Activated CD4-positive, alpha-beta memory T cell treated with anti-CD3 and anti-CD28 coated beads for 36 hours (primary cell): ENCODE measurements around the gene PLEKHA7. TPM values are rescaled to one million over a fixed set of nuclear protein-coding genes. Genes with fewer than 3 reads are reported as not detected.
"Not testable (repeated sequence)": the region's sequence is repeated elsewhere in the genome, so short reads cannot be mapped to it uniquely, and the experiment has no call there.

Experiments
- CTCF ChIA-PET: fragments of 350-600 bp; sonication (Branson Sonifier 250); formaldehyde crosslinking; loops from one replicate; lab custom pipeline; 2021; ENCODE audit warnings: antibody characterized with exemption, inconsistent platforms; lab: Charles Lee
- POLR2A ChIA-PET: fragments of 350-600 bp; sonication (Branson Sonifier 250); formaldehyde crosslinking; loops from one replicate; lab custom pipeline; 2021; ENCODE audit warnings: antibody characterized with exemption; lab: Charles Lee
- DNase-seq: peaks from one replicate; pipeline ENCODE4 v3.0.0-alpha.2; 2020
- H3K27ac Mint-ChIP-seq: one replicate; pipeline ENCODE4 v1.8.0; 2021; ENCODE audit warnings: mixed read lengths
- H3K27me3 Mint-ChIP-seq: one replicate; pipeline ENCODE4 v1.8.0; 2021; ENCODE audit warnings: mixed read lengths
- H3K36me3 Mint-ChIP-seq: one replicate; pipeline ENCODE4 v1.8.0; 2021; ENCODE audit warnings: mixed read lengths
- H3K4me1 Mint-ChIP-seq: one replicate; pipeline ENCODE4 v1.8.0; 2021; ENCODE audit warnings: low read depth, mixed read lengths
- H3K4me3 Mint-ChIP-seq: one replicate; pipeline ENCODE4 v1.8.0; 2021; ENCODE audit warnings: mild to moderate bottlenecking, mixed read lengths
- H3K9me3 Mint-ChIP-seq: one replicate; pipeline ENCODE4 v1.8.0; 2021; ENCODE audit warnings: mixed read lengths
- intact Hi-C: fragments of 100-400 bp; cut with micrococcal nuclease; formaldehyde crosslinking; loops from one replicate; pipeline ENCODE4 v1.15.1; 2023
- total RNA-seq, 2 experiments: library from RNA; stranded (reverse); gene quantifications; one replicate each; pipeline ENCODE4 v1.2.3, GENCODE V29; 2021

PLEKHA7 gene
- total RNA-seq, 2 experiments from 2014 or later: 5.1 to 5.3 TPM

- Mint-ChIP-seq H3K9me3 (no peaks in the 10 kb centered on the region), H3K27ac (no peak overlapping the region), H3K27me3 (no peaks in the 10 kb centered on the region), H3K4me1 (peaks cover 24% of the 10 kb centered on the region), H3K4me3 (no peak overlapping the region), H3K36me3 (no peaks in the 10 kb centered on the region)
- intact Hi-C loops: no loop called here
- CTCF ChIA-PET: interaction anchor here (1.4 kb wide), 1 partner anchor 166 kb away, joined by 4 read pairs; no protein-coding TSS in a partner anchor
- no peak for DNase-seq
- POLR2A ChIA-PET: no interaction called here
Measured at GRCh38 chr11:16896729-16897469, 117.3 kb downstream of the PLEKHA7 start.

GRCh38 chr11:16895306-16895705, 118.9 kb downstream of the PLEKHA7 start:
- Mint-ChIP-seq H3K36me3 (no peaks in the 10 kb centered on the region), H3K4me3 (no peak overlapping the region), H3K27ac (no peak overlapping the region), H3K4me1 (peaks cover 17% of the 10 kb centered on the region), H3K9me3 (peaks cover 3% of the 10 kb centered on the region), H3K27me3 (no peaks in the 10 kb centered on the region)
- no peak for DNase-seq
- intact Hi-C loops: no loop called here
- ChIA-PET POLR2A (interaction anchor here (0.8 kb wide), 1 partner anchor 27 kb away, joined by 3 read pairs; no protein-coding TSS in a partner anchor), CTCF (no interaction called here)

GRCh38 chr11:16893456-16894066, 120.7 kb downstream of the PLEKHA7 start:
- intact Hi-C loops: no loop called here
- H3K9me3 Mint-ChIP-seq: peaks cover 15% of the 10 kb centered on the region
- DNase-seq: no peak
- ChIA-PET POLR2A (no interaction called here), CTCF (interaction anchor here (1.3 kb wide), 1 partner anchor 73 kb away, joined by 3 read pairs; no protein-coding TSS in a partner anchor)
- H3K36me3 Mint-ChIP-seq: peaks cover 7% of the 10 kb centered on the region
- H3K27me3 Mint-ChIP-seq: no peaks in the 10 kb centered on the region
- no peak overlapping the region for H3K27ac Mint-ChIP-seq
- H3K4me3 Mint-ChIP-seq: no peak overlapping the region
- peaks cover 22% of the 10 kb centered on the region for H3K4me1 Mint-ChIP-seq

- intact Hi-C loops: no loop called here
- Mint-ChIP-seq H3K27me3 (no peaks in the 10 kb centered on the region), H3K36me3 (peaks cover 7% of the 10 kb centered on the region), H3K27ac (no peak overlapping the region), H3K9me3 (peaks cover 15% of the 10 kb centered on the region), H3K4me3 (no peak overlapping the region), H3K4me1 (peaks cover 11% of the 10 kb centered on the region)
- DNase-seq: no peak
- ChIA-PET POLR2A (no interaction called here), CTCF (interaction anchor here (0.7 kb wide), 1 partner anchor 118 kb away, joined by 3 read pairs; no protein-coding TSS in a partner anchor)
Measured at GRCh38 chr11:16891964-16892363, 122.2 kb downstream of the PLEKHA7 start.

DNA sequence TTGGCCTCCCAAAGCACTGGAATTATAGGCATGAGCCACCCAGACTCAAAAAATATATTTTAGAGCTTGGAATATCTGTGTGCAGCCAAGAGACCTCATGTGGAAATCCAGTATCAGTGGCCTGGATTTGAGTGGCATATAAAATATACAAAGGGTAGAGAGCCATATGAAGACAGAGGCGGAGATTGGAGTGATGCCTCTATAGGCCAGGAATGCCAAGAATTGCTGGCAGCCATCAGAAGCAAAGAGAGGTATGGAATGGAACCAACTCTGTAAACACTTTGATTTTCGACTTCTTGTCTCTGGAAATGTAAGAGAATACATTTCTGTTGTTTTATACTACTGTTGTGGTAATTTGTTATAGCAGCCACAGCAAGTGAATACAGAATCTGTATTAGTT, 123.0 kb downstream of the PLEKHA7 start:
- ChIA-PET CTCF (interaction anchor here (1.7 kb wide), 1 partner anchor 15 kb away, joined by 3 read pairs; no protein-coding TSS in a partner anchor), POLR2A (no interaction called here)
- intact Hi-C loops: no loop called here
- H3K27ac Mint-ChIP-seq: no peak overlapping the region
- H3K36me3 Mint-ChIP-seq: peaks cover 7% of the 10 kb centered on the region
- H3K4me1 Mint-ChIP-seq: peaks cover 11% of the 10 kb centered on the region
- DNase-seq: no peak
- no peak overlapping the region for H3K4me3 Mint-ChIP-seq
- H3K27me3 Mint-ChIP-seq: no peaks in the 10 kb centered on the region
- peaks cover 15% of the 10 kb centered on the region for H3K9me3 Mint-ChIP-seq

DNA sequence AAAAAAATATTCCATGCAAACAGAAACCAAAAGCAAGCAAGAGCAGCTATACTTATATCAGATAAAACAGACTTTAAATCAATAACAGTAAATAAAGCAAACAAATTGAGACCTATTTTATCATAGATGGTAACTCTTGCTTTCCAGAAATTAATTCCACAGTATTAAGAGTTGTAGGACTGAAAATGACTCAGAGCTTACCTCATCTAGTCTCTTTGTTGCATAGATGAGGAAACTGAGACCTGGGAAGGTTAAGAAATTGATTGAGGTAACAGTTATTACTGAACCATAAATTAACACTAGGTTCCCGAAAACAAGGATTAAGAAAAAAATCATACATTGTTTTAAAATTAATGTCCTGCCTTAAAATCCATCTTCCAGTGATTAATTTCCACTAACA, 123.8 kb downstream of the PLEKHA7 start:
- Mint-ChIP-seq H3K9me3 (peaks cover 15% of the 10 kb centered on the region), H3K4me3 (no peak overlapping the region), H3K27ac (no peak overlapping the region), H3K4me1 (peaks cover 11% of the 10 kb centered on the region), H3K36me3 (peaks cover 7% of the 10 kb centered on the region), H3K27me3 (no peaks in the 10 kb centered on the region)
- CTCF ChIA-PET: interaction anchor here (0.7 to 1.7 kb wide), 3 partner anchors 15 to 173 kb away, joined by 3 to 4 read pairs (median 4); no protein-coding TSS in a partner anchor
- POLR2A ChIA-PET: no interaction called here
- DNase-seq: no peak
- intact Hi-C loops: no loop called here

GRCh38 chr11:16889905-16890304, 124.3 kb downstream of the PLEKHA7 start:
- Mint-ChIP-seq H3K27me3 (no peaks in the 10 kb centered on the region), H3K9me3 (peaks cover 15% of the 10 kb centered on the region), H3K4me3 (no peak overlapping the region), H3K27ac (no peak overlapping the region), H3K36me3 (peaks cover 7% of the 10 kb centered on the region), H3K4me1 (peaks cover 11% of the 10 kb centered on the region)
- ChIA-PET CTCF (interaction anchor here (0.7 to 1.7 kb wide), 3 partner anchors 16 to 173 kb away, joined by 3 to 4 read pairs (median 4); no protein-coding TSS in a partner anchor), POLR2A (no interaction called here)
- no peak for DNase-seq
- intact Hi-C loops: no loop called here

- intact Hi-C loops, POLR2A ChIA-PET, H3K36me3 Mint-ChIP-seq, H3K4me3 Mint-ChIP-seq, DNase-seq, H3K27ac Mint-ChIP-seq, H3K27me3 Mint-ChIP-seq: not testable (repeated sequence)
- CTCF ChIA-PET: interaction anchor here (1.2 kb wide), 1 partner anchor 174 kb away, joined by 4 read pairs; no protein-coding TSS in a partner anchor
- peaks cover 15% of the 10 kb centered on the region for H3K9me3 Mint-ChIP-seq
- peaks cover 11% of the 10 kb centered on the region for H3K4me1 Mint-ChIP-seq
Measured at GRCh38 chr11:16889010-16889409, 125.2 kb downstream of the PLEKHA7 start.

- peaks cover 11% of the 10 kb centered on the region for H3K4me1 Mint-ChIP-seq
- DNase-seq, H3K27ac Mint-ChIP-seq, H3K36me3 Mint-ChIP-seq, POLR2A ChIA-PET, CTCF ChIA-PET, H3K27me3 Mint-ChIP-seq, H3K4me3 Mint-ChIP-seq, intact Hi-C loops: not testable (repeated sequence)
- H3K9me3 Mint-ChIP-seq: peaks cover 15% of the 10 kb centered on the region
Measured at GRCh38 chr11:16887887-16888286, 126.3 kb downstream of the PLEKHA7 start.

GRCh38 chr11:16883174-16883573, 131.0 kb downstream of the PLEKHA7 start:
- Mint-ChIP-seq H3K36me3 (no peaks in the 10 kb centered on the region), H3K4me1 (no peaks in the 10 kb centered on the region), H3K27me3 (no peaks in the 10 kb centered on the region), H3K27ac (no peak overlapping the region), H3K9me3 (no peaks in the 10 kb centered on the region), H3K4me3 (no peak overlapping the region)
- ChIA-PET CTCF (interaction anchor here (0.7 to 3.7 kb wide), 3 partner anchors 10 to 97 kb away, joined by 3 to 14 read pairs (median 7); no protein-coding TSS in a partner anchor), POLR2A (no interaction called here)
- intact Hi-C loops: no loop called here
- no peak for DNase-seq

GRCh38 chr11:16881766-16882165, 132.4 kb downstream of the PLEKHA7 start:
- no peak for DNase-seq
- H3K27me3 Mint-ChIP-seq: no peaks in the 10 kb centered on the region
- H3K9me3 Mint-ChIP-seq: no peaks in the 10 kb centered on the region
- no peaks in the 10 kb centered on the region for H3K4me1 Mint-ChIP-seq
- CTCF ChIA-PET: interaction anchor here (0.8 to 3.7 kb wide), 2 partner anchors 61 to 95 kb away, joined by 3 to 14 read pairs; no protein-coding TSS in a partner anchor
- no peaks in the 10 kb centered on the region for H3K36me3 Mint-ChIP-seq
- no peak overlapping the region for H3K27ac Mint-ChIP-seq
- no peak overlapping the region for H3K4me3 Mint-ChIP-seq
- intact Hi-C loops: no loop called here
- POLR2A ChIA-PET: no interaction called here

DNA sequence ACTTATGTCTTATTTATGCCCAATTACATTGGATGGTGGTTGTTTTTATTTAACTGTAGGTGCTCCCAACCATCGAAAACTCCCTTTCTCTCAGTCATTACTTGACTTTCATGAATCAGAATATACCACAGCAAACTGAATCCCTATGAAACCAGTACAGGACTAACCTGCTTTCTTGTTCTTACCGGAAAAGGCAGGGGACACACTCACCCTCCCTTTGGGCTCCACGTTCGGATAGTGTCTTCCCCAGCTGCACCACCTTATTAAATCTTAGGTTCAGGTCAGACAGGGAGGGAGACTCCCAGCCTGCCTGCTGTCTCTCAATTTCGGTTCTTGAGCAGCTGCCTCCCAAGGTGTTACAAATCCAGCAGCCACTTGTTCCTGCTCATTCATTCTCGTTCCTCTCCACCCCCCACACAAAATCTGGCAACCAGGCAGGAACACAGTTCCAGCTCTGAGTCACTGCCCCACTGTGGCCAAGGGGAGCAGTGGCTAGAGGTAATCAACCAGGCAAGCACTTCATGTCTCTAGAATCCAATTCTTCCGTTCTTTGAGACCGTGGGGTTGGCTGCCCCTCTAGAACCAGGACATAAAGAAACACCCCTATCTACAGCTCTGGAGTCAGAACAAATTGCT, 133.0 kb downstream of the PLEKHA7 start:
- no peaks in the 10 kb centered on the region for H3K9me3 Mint-ChIP-seq
- no peak overlapping the region for H3K4me3 Mint-ChIP-seq
- CTCF ChIA-PET: interaction anchor here (0.8 to 3.7 kb wide), 2 partner anchors 61 to 94 kb away, joined by 3 to 14 read pairs; no protein-coding TSS in a partner anchor
- H3K4me1 Mint-ChIP-seq: no peaks in the 10 kb centered on the region
- intact Hi-C loops: no loop called here
- H3K27me3 Mint-ChIP-seq: no peaks in the 10 kb centered on the region
- POLR2A ChIA-PET: no interaction called here
- H3K27ac Mint-ChIP-seq: no peak overlapping the region
- no peaks in the 10 kb centered on the region for H3K36me3 Mint-ChIP-seq
- DNase-seq: no peak
